Fibroblast of mammary gland (primary cell): ENCODE results near the gene SCYGR6.

Experiments used
- DNase-seq: peaks from one replicate; pipeline ENCODE4 v3.0.0-alpha.2; 2010; ENCODE audit warnings: low read depth
- H3K4me3 ChIP-seq: 2 replicates; pipeline ENCODE4 v1.5.1; 2011; ENCODE audit warnings: low read depth, mild to moderate bottlenecking, low read length, moderate library complexity; ENCODE audit not compliant: control insufficient read depth
- CTCF ChIP-seq: conservative IDR thresholded peaks from 2 replicates; pipeline ENCODE4 v1.5.1; 2011; ENCODE audit warnings: low read depth, low read length, inconsistent platforms; ENCODE audit not compliant: control insufficient read depth, insufficient read depth

SCYGR6 gene

GRCh38 chr2:227713291-227713690 is 11.3 kb downstream of the SCYGR6 start:
- no peak overlapping the region for H3K4me3 ChIP-seq
- peak; percentile 3 for DNase-seq
- TF ChIP-seq CTCF: no peak

- no peak overlapping the region for H3K4me3 ChIP-seq
- DNase-seq: no peak
- no peak for TF ChIP-seq CTCF
These were observed 13.6 kb downstream of the SCYGR6 start for GRCh38 chr2:227710986-227711385.

- no peak overlapping the region for H3K4me3 ChIP-seq
- TF ChIP-seq CTCF: no peak
- DNase-seq: no peak
These were observed 17.2 kb downstream of the SCYGR6 start for GRCh38 chr2:227707390-227707789.

- H3K4me3 ChIP-seq: no peak overlapping the region
- DNase-seq: no peak
- no peak for TF ChIP-seq CTCF
These were observed 17.7 kb downstream of the SCYGR6 start for GRCh38 chr2:227706859-227707258.

- DNase-seq: peak; percentile 79
- no peak for TF ChIP-seq CTCF
- no peak overlapping the region for H3K4me3 ChIP-seq
These were observed 20.6 kb downstream of the SCYGR6 start for GRCh38 chr2:227703961-227704360.

- TF ChIP-seq CTCF: no peak
- H3K4me3 ChIP-seq: no peak overlapping the region
- peak; percentile 61 for DNase-seq
These were observed 21.3 kb downstream of the SCYGR6 start for GRCh38 chr2:227703280-227703732.

GRCh38 chr2:227701556-227701955 is 23.0 kb downstream of the SCYGR6 start:
- no peak for DNase-seq
- H3K4me3 ChIP-seq: no peak overlapping the region
- no peak for TF ChIP-seq CTCF
